ENCODE measurements around the gene BAIAP2L1. TPM values are rescaled to one million over a fixed set of nuclear protein-coding genes. Genes with fewer than 3 reads are reported as not detected.
A peak's percentile ranks its signal among the peaks of the same experiment; 100 is the strongest.
"Not testable (repeated sequence)": the region's sequence is repeated elsewhere in the genome, so short reads cannot be mapped to it uniquely, and the experiment has no call there.

BAIAP2L1 gene
- total RNA-seq, 4 donors from 2014 or later, result 15.3 to 28.2 (median 19.8) TPM

DNA sequence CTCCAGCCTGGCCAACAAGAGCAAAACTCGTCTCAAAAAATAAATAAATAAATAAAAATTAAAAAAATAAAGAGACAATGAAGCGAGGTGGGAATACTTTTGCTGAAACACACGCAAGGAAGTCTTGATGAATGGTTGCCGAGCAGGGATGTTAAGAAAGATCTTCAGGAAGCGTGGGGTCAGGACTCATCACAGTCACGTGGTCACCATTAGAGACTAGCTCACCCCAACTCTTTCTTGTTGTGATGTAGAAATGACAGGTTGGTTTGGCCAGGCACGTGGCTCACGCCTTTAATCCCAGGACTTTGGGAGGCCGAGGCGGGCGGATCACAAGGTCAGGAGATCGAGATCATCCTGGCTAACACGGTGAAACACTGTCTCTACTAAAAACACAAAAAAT is 28.9 kb upstream of the BAIAP2L1 start:
- no peak for DNase-seq
- intact Hi-C loops (cut with DNase I), result loop anchor here (10.0 kb wide), 1 partner anchor 315 kb away; no protein-coding TSS in a partner anchor
- WGBS, 2 donors, result 88 to 90% methylated on average over 13 of the region's 13 CpGs
- H3K27me3 ChIP-seq, result no peaks in the 10 kb centered on the region
- no peak overlapping the region for H3K27ac ChIP-seq
- no peak for TF ChIP-seq POLR2A (IDR thresholded peaks at IDR 0.05)
- TF ChIP-seq, protein P1, sequence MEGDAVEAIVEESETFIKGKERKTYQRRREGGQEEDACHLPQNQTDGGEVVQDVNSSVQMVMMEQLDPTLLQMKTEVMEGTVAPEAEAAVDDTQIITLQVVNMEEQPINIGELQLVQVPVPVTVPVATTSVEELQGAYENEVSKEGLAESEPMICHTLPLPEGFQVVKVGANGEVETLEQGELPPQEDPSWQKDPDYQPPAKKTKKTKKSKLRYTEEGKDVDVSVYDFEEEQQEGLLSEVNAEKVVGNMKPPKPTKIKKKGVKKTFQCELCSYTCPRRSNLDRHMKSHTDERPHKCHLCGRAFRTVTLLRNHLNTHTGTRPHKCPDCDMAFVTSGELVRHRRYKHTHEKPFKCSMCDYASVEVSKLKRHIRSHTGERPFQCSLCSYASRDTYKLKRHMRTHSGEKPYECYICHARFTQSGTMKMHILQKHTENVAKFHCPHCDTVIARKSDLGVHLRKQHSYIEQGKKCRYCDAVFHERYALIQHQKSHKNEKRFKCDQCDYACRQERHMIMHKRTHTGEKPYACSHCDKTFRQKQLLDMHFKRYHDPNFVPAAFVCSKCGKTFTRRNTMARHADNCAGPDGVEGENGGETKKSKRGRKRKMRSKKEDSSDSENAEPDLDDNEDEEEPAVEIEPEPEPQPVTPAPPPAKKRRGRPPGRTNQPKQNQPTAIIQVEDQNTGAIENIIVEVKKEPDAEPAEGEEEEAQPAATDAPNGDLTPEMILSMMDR (IDR thresholded peaks at IDR 0.05), result no peak
- no peaks in the 10 kb centered on the region for H3K9me3 ChIP-seq
- H3K4me1 ChIP-seq, result no peaks in the 10 kb centered on the region
- H3K36me3 ChIP-seq, result no peaks in the 10 kb centered on the region
- H3K4me3 ChIP-seq (replicated peaks in 1 of 3), result no peak overlapping the region

DNA sequence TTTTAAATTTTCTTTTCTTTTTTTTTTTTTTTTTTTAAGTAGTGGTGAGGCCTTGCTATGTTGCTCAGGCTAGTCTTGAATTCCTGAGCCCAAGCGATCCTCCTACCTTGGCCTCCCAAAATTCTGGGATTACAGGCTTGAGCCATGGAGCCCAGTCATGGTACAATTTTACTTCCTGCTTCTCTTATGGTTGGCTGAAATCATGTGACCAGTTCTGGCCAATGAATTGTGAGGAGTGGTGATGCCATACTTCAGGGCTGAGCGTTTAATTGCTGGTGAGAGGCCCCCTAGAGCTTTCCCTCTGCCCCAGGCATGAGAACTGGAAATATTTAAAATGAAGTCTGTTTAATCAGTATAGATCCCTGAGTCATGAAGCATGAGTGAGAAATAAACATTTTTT is 22.2 kb upstream of the BAIAP2L1 start:
- H3K4me1 ChIP-seq, result no peaks in the 10 kb centered on the region
- H3K36me3 ChIP-seq, result no peaks in the 10 kb centered on the region
- DNase-seq, result no peak
- intact Hi-C loops (cut with DNase I), result no loop called here
- H3K27ac ChIP-seq, result no peak overlapping the region
- no peaks in the 10 kb centered on the region for H3K27me3 ChIP-seq
- H3K4me3 ChIP-seq (replicated peaks in 1 of 3), result no peak overlapping the region
- no peaks in the 10 kb centered on the region for H3K9me3 ChIP-seq
- 73 to 94% methylated on average over 2 of the region's 2 CpGs for WGBS, 2 donors
- TF ChIP-seq, protein P1 (IDR thresholded peaks at IDR 0.05), result no peak
- TF ChIP-seq POLR2A (IDR thresholded peaks at IDR 0.05), result no peak

DNA sequence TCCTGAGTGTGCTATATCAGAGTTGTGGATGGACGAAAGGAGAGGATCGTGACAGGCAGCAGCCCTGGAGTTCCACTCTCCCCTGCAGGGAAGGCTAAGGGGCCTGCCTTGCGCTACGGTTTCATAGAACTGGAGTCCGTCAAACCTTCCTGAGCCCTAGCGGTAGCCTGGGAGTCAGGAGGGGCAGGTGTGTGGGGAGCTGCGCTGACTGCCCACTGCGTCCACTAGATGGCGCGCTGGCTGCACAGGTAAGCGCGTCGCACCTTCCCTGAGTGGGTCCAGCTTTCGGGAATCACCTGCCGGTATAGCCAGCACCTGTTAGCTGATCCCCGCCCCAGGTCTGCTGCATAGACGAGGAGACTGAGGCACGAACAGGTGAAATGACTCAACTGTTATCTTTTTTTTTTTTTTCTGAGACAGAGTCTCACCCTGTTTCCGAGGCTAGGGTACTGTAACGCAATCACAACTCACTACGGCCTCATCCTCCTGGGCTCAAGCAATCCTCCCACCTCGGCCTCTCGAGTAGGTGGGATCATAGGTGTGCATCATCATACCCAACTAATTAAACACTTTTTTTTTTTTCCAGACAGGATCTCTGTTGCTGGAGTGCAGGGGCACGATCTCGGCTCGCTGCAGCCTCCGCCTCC is 20.2 kb upstream of the BAIAP2L1 start:
- DNase-seq, result peak; percentile 76 to 80
- H3K27ac ChIP-seq, result no peak overlapping the region
- no peaks in the 10 kb centered on the region for H3K27me3 ChIP-seq
- H3K4me3 ChIP-seq (replicated peaks in 1 of 3), result no peak overlapping the region
- no peaks in the 10 kb centered on the region for H3K4me1 ChIP-seq
- TF ChIP-seq, protein P1 (IDR thresholded peaks at IDR 0.05), result peak; percentile 59 to 93 (median 76)
- TF ChIP-seq POLR2A (IDR thresholded peaks at IDR 0.05), result no peak
- H3K9me3 ChIP-seq, result no peaks in the 10 kb centered on the region
- H3K36me3 ChIP-seq, result no peaks in the 10 kb centered on the region
- intact Hi-C loops (cut with DNase I), result no loop called here
- 32 to 33% methylated on average over 26 to 27 of the region's 27 CpGs for WGBS, 2 donors

DNA sequence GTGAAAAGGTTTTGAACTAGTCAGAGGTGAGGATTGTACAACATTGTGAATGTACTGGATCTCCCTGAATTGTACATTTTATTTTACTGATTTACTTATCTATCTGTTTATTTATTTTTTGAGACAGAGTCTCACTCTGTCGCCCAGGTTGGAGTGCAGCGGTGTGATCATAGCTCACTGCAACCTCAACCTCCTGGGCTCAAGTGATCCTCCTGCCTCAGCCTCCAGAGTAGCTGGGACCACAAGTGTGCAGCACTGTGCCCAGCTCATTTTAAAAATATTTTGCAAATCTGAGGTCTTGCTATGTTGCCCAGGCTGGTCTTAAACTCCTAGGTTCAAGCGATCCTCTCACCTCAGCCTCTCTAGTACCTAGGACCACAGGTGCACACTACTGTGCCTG is 19.1 kb upstream of the BAIAP2L1 start:
- H3K9me3 ChIP-seq; intact Hi-C loops (cut with DNase I); H3K27ac ChIP-seq; H3K27me3 ChIP-seq; DNase-seq; H3K4me1 ChIP-seq; H3K4me3 ChIP-seq (replicated peaks in 1 of 3); H3K36me3 ChIP-seq: not testable (repeated sequence)
- WGBS, 2 donors, result 96% methylated on average over 3 of the region's 3 CpGs

DNA sequence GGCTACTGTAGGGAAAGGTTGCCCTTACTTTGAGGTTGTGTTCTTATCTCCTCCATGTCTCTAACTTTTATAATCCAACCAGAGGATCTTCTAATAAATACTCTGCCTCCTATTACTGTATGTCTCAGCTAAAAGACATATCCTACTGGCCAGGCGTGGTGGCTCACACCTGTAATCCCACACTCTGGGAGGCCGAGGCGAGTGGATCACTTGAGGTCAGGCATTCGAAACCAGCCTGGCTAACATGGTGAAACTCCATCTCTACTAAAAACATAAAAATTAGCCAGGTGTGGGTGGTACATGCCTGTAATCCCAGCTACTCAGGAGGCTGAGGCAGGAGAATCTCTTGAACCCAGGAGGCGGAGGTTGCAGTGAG is 18.4 kb upstream of the BAIAP2L1 start:
- H3K4me1 ChIP-seq; H3K9me3 ChIP-seq; DNase-seq; H3K27me3 ChIP-seq; H3K27ac ChIP-seq; H3K4me3 ChIP-seq (replicated peaks in 1 of 3); intact Hi-C loops (cut with DNase I); H3K36me3 ChIP-seq: not testable (repeated sequence)
- WGBS, 2 donors, result 96 to 97% methylated on average over 5 of the region's 5 CpGs

DNA sequence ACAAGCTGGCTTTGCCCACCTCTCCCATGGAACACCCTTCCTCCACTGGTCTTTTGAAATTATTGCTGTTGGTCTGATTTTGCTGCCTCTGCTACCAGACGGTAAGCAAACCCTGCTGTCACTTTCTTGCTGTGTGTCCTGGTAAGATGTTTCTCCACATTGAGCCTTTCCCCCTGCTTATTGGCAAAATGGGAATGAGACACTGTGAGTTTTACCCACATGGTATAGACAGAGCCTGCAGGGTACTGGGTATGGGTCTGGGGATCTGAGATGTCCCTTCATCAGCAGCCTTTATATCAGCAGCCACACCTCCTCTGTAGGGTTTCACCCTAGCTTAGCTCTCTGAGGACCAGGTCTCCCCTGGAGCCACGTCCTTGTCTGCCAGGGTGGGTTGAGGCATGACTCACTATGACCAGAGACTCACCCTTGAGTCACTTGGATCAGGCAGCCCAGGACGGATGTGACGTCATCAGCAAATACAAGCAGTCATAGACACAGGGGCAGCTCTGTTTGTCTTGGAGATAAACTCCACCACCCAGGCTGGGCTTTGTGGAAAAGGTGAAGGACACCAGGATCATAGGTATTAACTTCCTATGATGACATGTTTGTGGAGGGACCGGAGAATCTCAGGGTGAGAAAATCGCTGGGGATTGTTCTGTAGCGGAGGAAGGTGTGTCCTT is 17.9 kb upstream of the BAIAP2L1 start:
- 68 to 73% methylated on average over 4 to 6 of the region's 7 CpGs for WGBS, 2 donors
- Histone ChIP-seq H3K27me3 (no peaks in the 10 kb centered on the region), H3K27ac (no peak overlapping the region), H3K4me3 (replicated peaks in 1 of 3) (no peak overlapping the region), H3K4me1 (no peaks in the 10 kb centered on the region), H3K9me3 (no peaks in the 10 kb centered on the region), H3K36me3 (no peaks in the 10 kb centered on the region)
- TF ChIP-seq POLR2A (IDR thresholded peaks at IDR 0.05), result no peak
- TF ChIP-seq, protein P1 (IDR thresholded peaks at IDR 0.05), result no peak
- no peak for DNase-seq
- intact Hi-C loops (cut with DNase I), result no loop called here

All from thyroid gland (tissue), 4 donors.